Amniotic stem cell (primary cell): ENCODE results near the gene OAS1.
"Not testable (repeated sequence)": the region's sequence is repeated elsewhere in the genome, so short reads cannot be mapped to it uniquely, and the experiment has no call there.

Experiments
- DNase-seq: peaks from one replicate; lab custom pipeline; 2025; lab: John Stamatoyannopoulos, UW

Gene OAS1

DNA sequence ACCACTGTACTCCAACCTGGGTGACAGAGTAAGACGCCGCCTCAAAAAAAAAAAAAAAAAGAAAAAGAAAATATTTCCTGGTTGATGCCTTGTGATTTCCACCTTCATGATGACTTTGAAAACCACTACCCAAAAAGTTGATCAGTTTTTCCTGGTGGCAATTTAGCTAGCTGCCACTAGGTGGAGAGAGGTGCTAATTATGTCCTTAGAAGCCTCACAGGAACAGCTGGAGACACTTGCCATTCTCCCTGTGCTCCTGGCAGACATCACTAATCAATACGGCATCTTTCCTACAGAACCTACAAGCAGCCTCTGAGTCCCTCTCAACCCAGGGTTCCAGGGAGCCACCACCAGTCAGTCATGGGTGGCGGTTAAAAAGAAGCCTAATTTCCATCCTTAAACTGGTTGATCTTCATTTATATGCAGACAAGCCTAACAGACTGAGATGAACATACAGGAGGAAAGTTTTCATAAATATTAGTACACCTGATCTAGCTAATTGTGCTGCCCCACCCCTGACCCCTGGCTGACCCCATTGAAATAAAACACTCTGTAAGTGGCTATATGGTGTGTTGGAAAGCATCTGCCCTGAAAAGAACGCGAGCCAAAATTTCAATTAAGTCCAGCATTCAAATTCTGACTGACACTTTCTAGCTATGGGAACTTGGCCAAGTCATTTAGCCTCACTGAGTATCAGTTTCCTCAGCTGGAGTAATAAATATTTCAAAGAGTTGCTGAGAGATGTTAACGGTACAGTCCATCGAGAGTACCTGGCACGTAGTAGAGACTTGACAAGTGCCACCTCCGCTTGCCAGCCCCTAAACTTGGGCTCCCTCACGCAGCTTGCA, 6.2 kb upstream of the OAS1 start:
- no peak for DNase-seq

- no peak for DNase-seq
These were observed 5.5 kb upstream of the OAS1 start for GRCh38 chr12:112901271-112901670.

DNA sequence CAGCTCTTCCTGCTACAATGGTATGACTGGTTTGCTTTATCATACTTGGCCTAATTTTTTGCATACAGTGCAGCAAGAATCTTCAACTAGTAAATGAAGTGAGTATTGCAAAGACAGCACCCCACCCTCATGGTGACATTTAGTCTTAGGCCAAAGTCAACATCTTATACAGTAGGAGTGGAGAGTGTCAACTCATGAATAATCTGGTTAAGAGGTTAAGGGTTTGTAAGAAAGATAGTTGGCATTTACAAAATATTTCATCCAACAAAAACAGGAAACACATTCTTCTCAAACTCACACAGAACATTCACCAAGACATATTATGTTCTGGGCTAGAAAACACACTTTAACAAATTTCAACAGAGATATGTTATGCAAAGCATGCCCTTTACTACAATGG, 2.2 kb upstream of the OAS1 start:
- no peak for DNase-seq

GRCh38 chr12:112905451-112906089, 1.2 kb upstream of the OAS1 start:
- DNase-seq: no peak

GRCh38 chr12:112907415-112908157, 824 bp downstream of the OAS1 start:
- DNase-seq: no peak

DNA sequence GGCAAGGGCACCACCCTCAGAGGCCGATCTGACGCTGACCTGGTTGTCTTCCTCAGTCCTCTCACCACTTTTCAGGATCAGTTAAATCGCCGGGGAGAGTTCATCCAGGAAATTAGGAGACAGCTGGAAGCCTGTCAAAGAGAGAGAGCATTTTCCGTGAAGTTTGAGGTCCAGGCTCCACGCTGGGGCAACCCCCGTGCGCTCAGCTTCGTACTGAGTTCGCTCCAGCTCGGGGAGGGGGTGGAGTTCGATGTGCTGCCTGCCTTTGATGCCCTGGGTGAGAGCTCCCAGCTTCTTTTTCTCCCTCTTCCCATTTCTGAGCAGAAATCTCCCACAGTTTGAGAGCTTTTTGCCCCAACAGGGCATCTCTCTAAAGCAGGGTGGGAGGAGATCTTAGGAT, 1.8 kb downstream of the OAS1 start:
- DNase-seq: no peak

DNA sequence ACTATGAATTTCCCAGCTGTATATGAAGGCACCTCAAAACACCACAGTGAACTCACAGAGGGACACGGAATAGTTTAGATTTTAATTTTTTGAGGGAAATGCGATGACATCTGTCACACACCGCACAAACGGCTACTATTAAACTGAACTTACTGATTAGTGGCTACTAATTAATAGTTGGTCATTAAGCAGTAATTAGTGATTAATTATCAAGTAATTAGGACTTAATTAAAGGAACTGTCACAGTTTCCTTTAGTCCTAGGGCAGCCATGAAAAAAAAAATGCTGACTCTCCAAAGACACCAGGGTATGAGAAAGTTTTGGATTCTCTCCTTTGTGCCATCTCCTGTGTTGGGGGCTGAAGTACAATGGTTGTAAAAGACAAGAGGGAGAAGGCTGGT, 2.9 kb downstream of the OAS1 start:
- no peak for DNase-seq

DNA sequence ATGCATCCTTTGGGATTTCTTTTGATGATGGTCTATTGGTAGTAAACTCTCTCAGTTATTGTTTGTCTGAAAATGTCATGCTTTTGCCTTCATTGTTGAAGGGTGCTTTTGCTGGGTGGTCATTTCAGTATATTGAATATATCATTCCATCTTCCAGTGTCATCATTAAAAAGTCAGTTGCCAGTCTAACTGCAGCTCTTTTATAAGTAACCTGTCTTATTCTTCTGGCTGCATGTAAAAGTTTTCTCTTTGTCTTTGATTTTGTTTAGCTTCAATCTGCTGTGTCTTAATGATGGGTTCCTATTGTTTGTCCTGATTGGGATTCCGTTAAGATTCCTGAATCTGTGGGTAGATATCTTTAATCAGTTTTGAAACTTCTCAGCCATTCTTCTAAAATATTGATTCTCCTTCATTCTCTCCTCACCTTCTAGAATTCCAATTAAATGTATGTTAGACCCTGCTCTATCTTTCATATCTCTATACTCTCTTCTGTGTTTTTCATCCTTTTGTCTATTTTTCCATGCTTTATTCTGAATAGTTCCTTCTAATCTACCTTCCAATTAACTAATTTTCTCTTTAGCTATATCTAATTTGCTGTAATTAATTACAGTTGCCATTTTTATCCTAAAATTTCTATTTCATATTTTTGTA, 6.4 kb downstream of the OAS1 start:
- no peak for DNase-seq

GRCh38 chr12:112913888-112914287, 7.1 kb downstream of the OAS1 start:
- DNase-seq: not testable (repeated sequence)

DNA sequence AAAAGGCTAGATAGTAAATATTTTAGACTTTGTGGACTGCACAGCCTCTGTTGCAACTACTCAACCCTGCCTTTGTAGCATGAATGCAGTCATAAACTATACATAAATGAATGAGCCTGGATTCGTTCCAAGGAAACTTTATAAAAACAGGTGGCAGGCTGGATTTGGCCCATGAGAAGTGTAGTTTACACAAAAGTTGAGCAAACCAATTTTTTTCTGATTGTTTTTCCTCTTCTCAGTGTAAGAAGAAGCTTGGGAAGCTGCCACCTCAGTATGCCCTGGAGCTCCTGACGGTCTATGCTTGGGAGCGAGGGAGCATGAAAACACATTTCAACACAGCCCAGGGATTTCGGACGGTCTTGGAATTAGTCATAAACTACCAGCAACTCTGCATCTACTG, 9.5 kb downstream of the OAS1 start:
- DNase-seq: no peak

- DNase-seq: no peak
These were observed 12.4 kb downstream of the OAS1 start for GRCh38 chr12:112919121-112919520.

DNA sequence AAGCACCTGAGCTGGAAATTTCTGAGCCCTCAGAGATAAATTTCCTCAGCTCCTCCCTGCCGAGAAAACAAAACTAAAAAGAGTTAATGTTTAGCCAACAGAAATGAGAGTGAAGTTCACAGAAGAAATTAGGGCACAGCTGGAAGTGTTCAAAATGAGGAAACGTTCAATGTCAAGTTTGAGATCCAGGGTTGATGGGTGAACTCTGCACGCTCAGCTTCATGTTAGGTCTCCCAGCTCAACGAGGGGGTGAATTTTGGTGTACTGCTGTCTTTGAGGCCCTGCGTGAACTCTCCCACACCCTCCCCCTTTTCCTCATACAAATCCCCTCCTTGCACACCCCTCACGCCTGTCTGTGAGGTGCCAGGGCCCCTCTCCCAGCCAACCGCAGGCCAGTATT, 18.2 kb downstream of the OAS1 start:
- DNase-seq: no peak

DNA sequence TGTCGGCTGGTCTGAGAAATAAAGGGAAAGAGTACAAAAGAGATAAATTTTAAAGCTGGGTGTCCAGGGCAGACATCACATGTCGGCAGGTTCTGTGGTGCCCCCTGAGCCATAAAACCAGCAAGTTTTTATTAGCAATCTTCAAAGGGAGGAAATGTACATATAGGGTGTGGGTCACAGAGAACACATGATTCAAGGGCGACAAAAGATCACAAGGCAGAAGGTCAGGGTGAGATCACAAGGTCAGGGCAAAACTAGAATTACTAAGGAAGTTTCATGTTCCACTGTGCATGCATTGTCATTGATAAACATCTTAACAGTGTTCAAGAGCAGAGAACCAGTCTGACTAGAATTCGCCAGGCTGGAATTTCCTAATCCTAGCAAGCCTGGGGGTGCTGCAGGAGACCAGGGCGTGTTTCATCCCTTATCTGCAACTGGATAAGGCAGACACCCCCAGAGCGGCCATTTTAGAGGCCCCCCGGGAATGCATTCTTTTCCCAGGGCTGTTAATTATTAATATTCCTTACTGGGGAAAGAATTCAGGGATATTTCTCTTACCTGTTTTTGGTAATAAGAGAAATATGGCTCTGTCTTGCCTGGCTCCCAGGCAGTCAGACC, 19.8 kb downstream of the OAS1 start:
- DNase-seq: not testable (repeated sequence)

DNA sequence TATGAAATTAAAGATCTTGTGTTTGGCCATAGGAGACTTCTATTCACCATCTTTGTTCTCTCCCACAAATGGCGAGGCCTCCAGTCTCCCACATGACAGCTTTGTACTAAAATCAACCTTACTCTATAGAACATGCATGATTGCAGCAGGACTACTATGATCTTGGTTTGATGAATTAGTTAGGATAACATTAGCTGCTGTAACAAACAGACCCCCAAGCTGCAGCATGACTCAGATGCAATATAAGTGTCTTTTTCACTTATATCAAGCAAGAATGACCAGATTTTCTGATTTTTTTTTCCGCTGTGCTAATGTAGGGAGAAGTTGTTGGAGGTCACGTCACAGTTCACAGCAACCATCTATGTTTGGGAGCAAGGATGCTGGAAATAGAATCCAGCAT, 20.7 kb downstream of the OAS1 start:
- DNase-seq: no peak

- no peak for DNase-seq
These were observed 21.2 kb downstream of the OAS1 start for GRCh38 chr12:112927925-112928324.

- no peak for DNase-seq
These were observed 22.2 kb downstream of the OAS1 start for GRCh38 chr12:112928978-112929377.

GRCh38 chr12:112929715-112930114, 23.0 kb downstream of the OAS1 start:
- no peak for DNase-seq

- no peak for DNase-seq
These were observed 23.6 kb downstream of the OAS1 start for GRCh38 chr12:112930350-112930749.

GRCh38 chr12:112932485-112933128, 25.8 kb downstream of the OAS1 start:
- no peak for DNase-seq

DNA sequence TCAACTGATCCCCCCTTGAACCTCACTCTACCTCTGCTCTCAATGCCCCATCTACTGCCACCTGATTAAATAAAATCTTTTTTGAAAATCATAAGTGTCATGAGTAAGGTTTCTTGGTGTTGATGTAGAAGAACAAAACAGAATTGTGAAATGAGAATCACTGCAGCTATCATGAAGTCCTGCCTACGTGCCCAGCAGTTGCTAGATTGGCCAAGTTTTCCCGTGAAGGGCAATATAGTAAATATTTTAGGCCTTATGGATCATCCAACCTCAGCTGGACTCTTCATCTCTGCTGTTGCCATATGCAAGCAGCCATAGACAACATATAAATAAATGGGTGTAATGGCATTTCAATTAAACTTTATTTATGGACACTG, 26.4 kb downstream of the OAS1 start:
- DNase-seq: no peak

DNA sequence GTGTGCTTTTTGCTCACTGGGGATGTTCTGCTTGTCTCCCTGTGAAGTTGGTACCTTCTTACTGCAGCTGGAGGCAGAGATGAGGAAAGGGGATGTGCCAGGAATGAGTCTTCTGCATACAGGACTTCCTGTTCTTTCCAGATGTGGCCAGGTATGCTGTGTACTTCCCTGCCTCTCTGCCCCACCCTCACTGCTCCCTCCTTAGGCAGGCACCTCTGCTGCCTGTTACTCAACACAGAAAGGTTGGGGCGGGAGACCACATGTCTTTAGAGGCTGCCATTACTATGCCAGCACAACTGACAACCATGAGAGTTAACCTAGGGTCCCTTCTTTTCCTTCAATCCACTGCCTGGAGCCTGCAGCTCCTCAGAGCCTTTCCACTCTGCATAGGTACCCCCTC, 29.5 kb downstream of the OAS1 start:
- no peak for DNase-seq

GRCh38 chr12:112936927-112937326, 30.2 kb downstream of the OAS1 start:
- DNase-seq: no peak
